KMS-11 (cell line): ENCODE results near the gene SHB.

Source experiments
- H2AFZ ChIP-seq: fragments of 200-600 bp; sonication (generic); 2 replicates; pipeline ENCODE4 v1.6.1; 2016; ENCODE audit warnings: antibody characterized with exemption, mixed run types, low read depth
- H3K27ac ChIP-seq: fragments of 200-600 bp; sonication (generic); 2 replicates; pipeline ENCODE4 v1.6.1; 2016; ENCODE audit warnings: mild to moderate bottlenecking, mixed run types
- H3K27me3 ChIP-seq: fragments of 200-600 bp; sonication (generic); 2 replicates; pipeline ENCODE4 v1.6.1; 2017; ENCODE audit warnings: mild to moderate bottlenecking, low read depth, mixed run types, moderate library complexity; ENCODE audit not compliant: insufficient read depth
- H3K36me3 ChIP-seq: fragments of 200-600 bp; sonication (generic); 2 replicates; pipeline ENCODE4 v1.6.1; 2017; ENCODE audit warnings: mild to moderate bottlenecking, mixed run types; ENCODE audit not compliant: insufficient read depth
- H3K4me1 ChIP-seq: fragments of 200-600 bp; sonication (generic); 2 replicates; pipeline ENCODE4 v1.6.1; 2016; ENCODE audit warnings: mild to moderate bottlenecking, low read depth, mixed run types; ENCODE audit not compliant: poor library complexity, severe bottlenecking
- H3K4me2 ChIP-seq: fragments of 200-600 bp; sonication (generic); 2 replicates; pipeline ENCODE4 v1.7.0; 2016; ENCODE audit warnings: mild to moderate bottlenecking, mixed run types
- H3K4me3 ChIP-seq: fragments of 200-600 bp; sonication (generic); IDR thresholded peaks from 2 replicates; pipeline ENCODE4 v1.6.1; 2017; ENCODE audit warnings: low read depth, low read length, mixed read lengths; ENCODE audit not compliant: insufficient read depth
- H3K79me2 ChIP-seq: fragments of 200-600 bp; sonication (generic); 2 replicates; pipeline ENCODE4 v1.6.1; 2016; ENCODE audit warnings: low read depth, mixed run types; ENCODE audit not compliant: insufficient read depth
- H3K9ac ChIP-seq: fragments of 200-600 bp; sonication (generic); 2 replicates; pipeline ENCODE4 v1.6.1; 2016; ENCODE audit warnings: mild to moderate bottlenecking, mixed run types
- H4K20me1 ChIP-seq: fragments of 200-600 bp; sonication (generic); 2 replicates; pipeline ENCODE4 v1.6.1; 2016; ENCODE audit warnings: mild to moderate bottlenecking, mixed run types; ENCODE audit not compliant: insufficient read depth
- TF ChIP-seq, protein P1 (sequence below): fragments of 200-600 bp; sonication (generic); conservative IDR thresholded peaks from 2 replicates; pipeline ENCODE4 v1.6.1; 2017; ENCODE audit warnings: low read depth, mild to moderate bottlenecking, antibody characterized with exemption, low read length, moderate library complexity, mixed read lengths

Gene SHB

DNA sequence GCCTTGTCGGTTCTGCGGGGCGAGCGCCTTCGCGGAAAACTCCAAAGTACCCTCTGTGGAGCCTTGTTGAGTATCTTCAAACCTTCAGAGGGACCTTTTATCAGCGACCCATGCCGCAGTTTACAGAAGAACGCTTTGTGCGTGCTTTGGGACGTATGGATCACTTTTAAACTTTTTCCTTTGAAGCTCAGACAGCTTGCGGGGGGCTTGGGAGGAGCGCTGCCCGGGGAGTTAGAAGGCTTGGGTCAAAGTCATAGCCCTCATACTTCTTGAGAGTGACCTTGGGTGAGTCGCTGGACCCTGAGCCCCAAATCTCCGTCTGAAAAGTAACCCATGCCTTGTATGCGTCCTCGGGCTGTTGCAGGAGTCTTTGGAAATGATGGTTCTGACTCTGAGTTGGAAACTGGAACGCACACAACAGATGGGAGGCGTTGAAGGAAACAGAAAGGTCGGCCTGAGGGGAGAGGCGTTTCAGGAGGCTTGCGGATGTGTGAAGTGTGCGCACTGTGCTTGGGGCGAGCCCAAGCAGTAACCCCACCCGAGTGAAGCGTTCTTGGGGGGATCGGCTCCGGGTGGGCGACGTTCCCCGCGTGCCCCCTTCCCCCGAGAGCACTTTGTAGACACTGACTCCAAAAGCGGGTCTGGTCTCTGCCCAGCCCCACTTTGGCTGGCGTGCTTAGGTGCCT, 164.4 kb downstream of the SHB start:
- H3K4me1 ChIP-seq: peaks cover 14% of the 10 kb centered on the region
- no peaks in the 10 kb centered on the region for H3K36me3 ChIP-seq
- no peaks in the 10 kb centered on the region for H3K27me3 ChIP-seq
- H3K4me3 ChIP-seq: no peak overlapping the region
- peak overlapping the region; percentile 66 for H3K9ac ChIP-seq
- TF ChIP-seq, protein P1, sequence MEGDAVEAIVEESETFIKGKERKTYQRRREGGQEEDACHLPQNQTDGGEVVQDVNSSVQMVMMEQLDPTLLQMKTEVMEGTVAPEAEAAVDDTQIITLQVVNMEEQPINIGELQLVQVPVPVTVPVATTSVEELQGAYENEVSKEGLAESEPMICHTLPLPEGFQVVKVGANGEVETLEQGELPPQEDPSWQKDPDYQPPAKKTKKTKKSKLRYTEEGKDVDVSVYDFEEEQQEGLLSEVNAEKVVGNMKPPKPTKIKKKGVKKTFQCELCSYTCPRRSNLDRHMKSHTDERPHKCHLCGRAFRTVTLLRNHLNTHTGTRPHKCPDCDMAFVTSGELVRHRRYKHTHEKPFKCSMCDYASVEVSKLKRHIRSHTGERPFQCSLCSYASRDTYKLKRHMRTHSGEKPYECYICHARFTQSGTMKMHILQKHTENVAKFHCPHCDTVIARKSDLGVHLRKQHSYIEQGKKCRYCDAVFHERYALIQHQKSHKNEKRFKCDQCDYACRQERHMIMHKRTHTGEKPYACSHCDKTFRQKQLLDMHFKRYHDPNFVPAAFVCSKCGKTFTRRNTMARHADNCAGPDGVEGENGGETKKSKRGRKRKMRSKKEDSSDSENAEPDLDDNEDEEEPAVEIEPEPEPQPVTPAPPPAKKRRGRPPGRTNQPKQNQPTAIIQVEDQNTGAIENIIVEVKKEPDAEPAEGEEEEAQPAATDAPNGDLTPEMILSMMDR: peak; percentile 1; the same call in 1 of the 2 replicates
- H3K79me2 ChIP-seq: peaks cover 31% of the 10 kb centered on the region
- no peaks in the 10 kb centered on the region for H4K20me1 ChIP-seq
- peak overlapping the region; percentile 89 for H2AFZ ChIP-seq
- H3K27ac ChIP-seq: peak overlapping the region; percentile 66
- H3K4me2 ChIP-seq: peak overlapping the region; percentile 47

GRCh38 chr9:37903647-37904444, 165.2 kb downstream of the SHB start, which contains the start of gene SLC25A51:
Gene SLC25A51 (minus strand): TSS chr9:37904127. CDS start chr9:37888550, 15,577 bp downstream.
- H3K4me3 ChIP-seq: peak within 1 kb of the TSS; percentile 15
- H3K27me3 ChIP-seq: no peaks in the 10 kb centered on the region
- H4K20me1 ChIP-seq: no peaks in the 10 kb centered on the region
- H3K79me2 ChIP-seq: peaks cover 31% of the 10 kb centered on the region
- peak within 1 kb of the TSS; percentile 60 for H3K4me2 ChIP-seq
- peak within 1 kb of the TSS; percentile 89 for H2AFZ ChIP-seq
- peak within 1 kb of the TSS; percentile 66 for H3K9ac ChIP-seq
- TF ChIP-seq, protein P1: peak; percentile 81
- peak within 1 kb of the TSS; percentile 66 for H3K27ac ChIP-seq
- 0 out of 2 replicates have a peak, but pooled peaks cover 5% of the 10 kb centered on the region for H3K36me3 ChIP-seq
- peaks cover 14% of the 10 kb centered on the region for H3K4me1 ChIP-seq

- peak overlapping the region; percentile 66 for H3K27ac ChIP-seq
- H3K9ac ChIP-seq: peak overlapping the region; percentile 66
- 0 out of 2 replicates have a peak, but pooled peaks cover 6% of the 10 kb centered on the region for H3K36me3 ChIP-seq
- no peaks in the 10 kb centered on the region for H3K27me3 ChIP-seq
- peaks cover 31% of the 10 kb centered on the region for H3K79me2 ChIP-seq
- peaks cover 14% of the 10 kb centered on the region for H3K4me1 ChIP-seq
- H2AFZ ChIP-seq: peak overlapping the region; percentile 89
- H3K4me3 ChIP-seq: peak overlapping the region; percentile 15
- TF ChIP-seq, protein P1: no peak
- H3K4me2 ChIP-seq: peak overlapping the region; percentile 60
- H4K20me1 ChIP-seq: no peaks in the 10 kb centered on the region
Observed at GRCh38 chr9:37902796-37903646, 166.0 kb downstream of the SHB start.

GRCh38 chr9:37902131-37902530, 166.9 kb downstream of the SHB start:
- Histone ChIP-seq H3K27ac (no peak overlapping the region), H3K9ac (peak overlapping the region; percentile 66; the same call in 1 of the 2 replicates), H3K27me3 (no peaks in the 10 kb centered on the region), H3K4me1 (peaks cover 14% of the 10 kb centered on the region), H3K4me3 (no peak overlapping the region), H3K36me3 (0 out of 2 replicates have a peak, but pooled peaks cover 6% of the 10 kb centered on the region), H4K20me1 (no peaks in the 10 kb centered on the region), H2AFZ (no peak overlapping the region), H3K79me2 (peaks cover 31% of the 10 kb centered on the region), H3K4me2 (peak overlapping the region; percentile 60)
- TF ChIP-seq, protein P1: no peak
